Mesendoderm (in vitro differentiated cells): Measurements from ENCODE around the gene TFDP2.

Experiments used
- DNase-seq: peaks from one replicate; pipeline ENCODE4 v3.0.0; 2013
- H2AK5ac ChIP-seq: 2 replicates; pipeline ENCODE4 v1.6.1; 2013; ENCODE audit warnings: low read length, inconsistent platforms
- H2BK120ac ChIP-seq: 2 replicates; pipeline ENCODE4 v1.6.1; 2013; ENCODE audit warnings: low read depth, mild to moderate bottlenecking, low read length, moderate library complexity, mixed read lengths
- H2BK15ac ChIP-seq: replicated peaks from 2 replicates; pipeline ENCODE4 v1.6.1; 2013; ENCODE audit warnings: low read depth, mild to moderate bottlenecking, moderate library complexity
- H2BK5ac ChIP-seq: 2 replicates; pipeline ENCODE4 v1.6.1; 2013; ENCODE audit warnings: low read length, inconsistent platforms
- H3K18ac ChIP-seq: 2 replicates; pipeline ENCODE4 v1.6.1; 2013; ENCODE audit warnings: mild to moderate bottlenecking, low read length, mixed read lengths
- H3K23ac ChIP-seq: one replicate; pipeline ENCODE4 v1.6.1; 2013; ENCODE audit warnings: low read length
- H3K27ac ChIP-seq: 2 replicates; pipeline ENCODE4 v1.5.1; 2013; ENCODE audit warnings: low read depth, mild to moderate bottlenecking, inconsistent platforms, low read length, moderate library complexity
- H3K27me3 ChIP-seq: 2 replicates; pipeline ENCODE4 v1.6.1; 2013; ENCODE audit warnings: low read length, control low read depth, mild to moderate bottlenecking, inconsistent platforms; ENCODE audit not compliant: insufficient read depth, poor library complexity
- H3K36me3 ChIP-seq: 2 replicates; pipeline ENCODE4 v1.6.1; 2013; ENCODE audit warnings: low read length, inconsistent platforms; ENCODE audit not compliant: control insufficient read depth, insufficient read depth
- H3K4ac ChIP-seq: one replicate; pipeline ENCODE4 v1.6.1; 2013; ENCODE audit warnings: low read depth, mild to moderate bottlenecking, low read length, moderate library complexity
- H3K4me1 ChIP-seq: 2 replicates; pipeline ENCODE4 v1.6.1; 2013; ENCODE audit warnings: low read depth, low read length, inconsistent platforms; ENCODE audit not compliant: control insufficient read depth
- H3K4me2 ChIP-seq: 2 replicates; pipeline ENCODE4 v1.6.1; 2013; ENCODE audit warnings: low read length
- H3K4me3 ChIP-seq: 2 replicates; pipeline ENCODE4 v1.5.1; 2013; ENCODE audit warnings: mild to moderate bottlenecking, low read length
- H3K56ac ChIP-seq: one replicate; pipeline ENCODE4 v1.6.1; 2013; ENCODE audit warnings: low read length
- H3K79me1 ChIP-seq: 2 replicates; pipeline ENCODE4 v1.6.1; 2013; ENCODE audit warnings: low read length, inconsistent platforms
- H3K79me2 ChIP-seq: 2 replicates; pipeline ENCODE4 v1.6.1; 2013; ENCODE audit warnings: mild to moderate bottlenecking, low read length; ENCODE audit not compliant: control insufficient read depth, insufficient read depth
- H3K9ac ChIP-seq: 2 replicates; pipeline ENCODE4 v1.6.1; 2013; ENCODE audit warnings: low read length, inconsistent platforms
- H4K5ac ChIP-seq: one replicate; pipeline ENCODE4 v1.6.1; 2013; ENCODE audit warnings: low read length
- H4K8ac ChIP-seq: one replicate; pipeline ENCODE4 v1.6.1; 2013; ENCODE audit warnings: low read depth, mild to moderate bottlenecking, control low read depth, low read length, moderate library complexity
- WGBS: extraction: QIAGEN DNeasy Blood & Tissue Kit; methylation state at CpG from one replicate; pipeline ENCODE4 v1.1.7; 2013; ENCODE audit warnings: low lambda C conversion rate, missing lambda C conversion rate; ENCODE audit not compliant: insufficient coverage; ENCODE audit errors: extremely low coverage; 5-methylcytosine and 5-hydroxymethylcytosine counted together

The TFDP2 gene

GRCh38 chr3:142026333-142026732 lies 123.0 kb downstream of the TFDP2 start:
- H3K4ac ChIP-seq, result no peak overlapping the region
- H3K27ac ChIP-seq, result no peak overlapping the region
- no peak overlapping the region for H3K4me3 ChIP-seq
- H3K4me2 ChIP-seq, result no peak overlapping the region
- H3K23ac ChIP-seq, result no peak overlapping the region
- no peaks in the 10 kb centered on the region for H3K27me3 ChIP-seq
- no peak overlapping the region for H3K18ac ChIP-seq
- H2AK5ac ChIP-seq, result no peak overlapping the region
- no CpG with 5 or more reads among the region's 2 CpGs for WGBS
- H2BK120ac ChIP-seq, result no peak overlapping the region
- no peak overlapping the region for H3K9ac ChIP-seq
- no peak overlapping the region for H4K8ac ChIP-seq
- H3K56ac ChIP-seq, result no peak overlapping the region
- no peak overlapping the region for H2BK5ac ChIP-seq
- H3K4me1 ChIP-seq, result no peaks in the 10 kb centered on the region
- no peaks in the 10 kb centered on the region for H3K79me1 ChIP-seq
- no peak overlapping the region for H4K5ac ChIP-seq
- H3K36me3 ChIP-seq, result no peaks in the 10 kb centered on the region
- no peak overlapping the region for H2BK15ac ChIP-seq
- H3K79me2 ChIP-seq, result peaks cover 10% of the 10 kb centered on the region
- no peak for DNase-seq

GRCh38 chr3:142022381-142022780 lies 127.0 kb downstream of the TFDP2 start:
- H2BK5ac ChIP-seq, result no peak overlapping the region
- peaks cover 10% of the 10 kb centered on the region for H3K79me2 ChIP-seq
- H3K79me1 ChIP-seq, result no peaks in the 10 kb centered on the region
- no peak overlapping the region for H3K18ac ChIP-seq
- H3K27me3 ChIP-seq, result no peaks in the 10 kb centered on the region
- no peak overlapping the region for H2BK120ac ChIP-seq
- no peaks in the 10 kb centered on the region for H3K4me1 ChIP-seq
- no peak overlapping the region for H3K9ac ChIP-seq
- H2BK15ac ChIP-seq, result no peak overlapping the region
- H4K5ac ChIP-seq, result no peak overlapping the region
- no peak overlapping the region for H3K4me2 ChIP-seq
- H2AK5ac ChIP-seq, result no peak overlapping the region
- H4K8ac ChIP-seq, result no peak overlapping the region
- no peak overlapping the region for H3K23ac ChIP-seq
- no peak overlapping the region for H3K27ac ChIP-seq
- H3K4me3 ChIP-seq, result no peak overlapping the region
- no CpG with 5 or more reads among the region's 1 CpG for WGBS
- no peaks in the 10 kb centered on the region for H3K36me3 ChIP-seq
- peak; percentile 52 for DNase-seq
- no peak overlapping the region for H3K4ac ChIP-seq
- no peak overlapping the region for H3K56ac ChIP-seq

- Histone ChIP-seq H2BK120ac (no peak overlapping the region), H3K4me1 (no peaks in the 10 kb centered on the region), H3K23ac (no peak overlapping the region), H3K79me2 (peaks cover 6% of the 10 kb centered on the region), H3K27me3 (no peaks in the 10 kb centered on the region), H3K9ac (no peak overlapping the region), H2BK15ac (no peak overlapping the region), H3K36me3 (no peaks in the 10 kb centered on the region), H3K56ac (no peak overlapping the region), H3K18ac (no peak overlapping the region), H2AK5ac (no peak overlapping the region), H3K79me1 (peaks cover 1% of the 10 kb centered on the region), H3K4ac (no peak overlapping the region), H2BK5ac (no peak overlapping the region), H3K27ac (no peak overlapping the region), H3K4me3 (no peak overlapping the region), H4K8ac (no peak overlapping the region), H3K4me2 (no peak overlapping the region), H4K5ac (no peak overlapping the region)
- WGBS, result no CpG with 5 or more reads among the region's 2 CpGs
- DNase-seq, result no peak
Observed at GRCh38 chr3:142021127-142021526, 128.2 kb downstream of the TFDP2 start.

GRCh38 chr3:142019794-142020320 lies 129.5 kb downstream of the TFDP2 start:
- H2AK5ac ChIP-seq, result no peak overlapping the region
- no peak overlapping the region for H2BK5ac ChIP-seq

GRCh38 chr3:142013993-142014392 lies 135.4 kb downstream of the TFDP2 start:
- DNase-seq, result no peak
- no peak overlapping the region for H3K56ac ChIP-seq
- no peak overlapping the region for H2AK5ac ChIP-seq
- no peak overlapping the region for H3K4ac ChIP-seq
- H3K36me3 ChIP-seq, result no peaks in the 10 kb centered on the region
- H3K4me3 ChIP-seq, result no peak overlapping the region
- no peak overlapping the region for H3K27ac ChIP-seq
- H3K18ac ChIP-seq, result no peak overlapping the region
- H4K5ac ChIP-seq, result no peak overlapping the region
- no peak overlapping the region for H2BK15ac ChIP-seq
- no CpG with 5 or more reads among the region's 2 CpGs for WGBS
- H3K23ac ChIP-seq, result no peak overlapping the region
- H3K79me1 ChIP-seq, result peaks cover 1% of the 10 kb centered on the region
- H2BK120ac ChIP-seq, result no peak overlapping the region
- no peaks in the 10 kb centered on the region for H3K4me1 ChIP-seq
- no peak overlapping the region for H3K4me2 ChIP-seq
- H4K8ac ChIP-seq, result no peak overlapping the region
- H2BK5ac ChIP-seq, result no peak overlapping the region
- no peaks in the 10 kb centered on the region for H3K27me3 ChIP-seq
- H3K79me2 ChIP-seq, result peaks cover 2% of the 10 kb centered on the region
- H3K9ac ChIP-seq, result no peak overlapping the region

More at GRCh38 chr3:142019794-142020320, 129.5 kb downstream of the TFDP2 start:
- Histone ChIP-seq H3K18ac (no peak overlapping the region), H4K8ac (no peak overlapping the region), H3K36me3 (no peaks in the 10 kb centered on the region), H2BK120ac (no peak overlapping the region), H3K4me2 (no peak overlapping the region), H3K79me2 (peaks cover 6% of the 10 kb centered on the region), H3K9ac (no peak overlapping the region), H3K4me1 (no peaks in the 10 kb centered on the region), H3K23ac (no peak overlapping the region), H4K5ac (no peak overlapping the region), H2BK15ac (no peak overlapping the region), H3K27me3 (no peaks in the 10 kb centered on the region), H3K4me3 (no peak overlapping the region), H3K27ac (no peak overlapping the region), H3K4ac (no peak overlapping the region), H3K79me1 (peaks cover 1% of the 10 kb centered on the region), H3K56ac (no peak overlapping the region)
- DNase-seq, result no peak
- no CpG with 5 or more reads among the region's 2 CpGs for WGBS

- Histone ChIP-seq H2AK5ac (no peak overlapping the region), H3K23ac (no peak overlapping the region), H2BK120ac (no peak overlapping the region), H3K79me1 (peaks cover 1% of the 10 kb centered on the region), H4K8ac (no peak overlapping the region), H3K79me2 (peaks cover 2% of the 10 kb centered on the region), H3K9ac (no peak overlapping the region), H4K5ac (no peak overlapping the region), H2BK5ac (no peak overlapping the region), H3K4me3 (no peak overlapping the region), H2BK15ac (no peak overlapping the region), H3K27me3 (no peaks in the 10 kb centered on the region), H3K56ac (no peak overlapping the region), H3K18ac (no peak overlapping the region), H3K4me1 (no peaks in the 10 kb centered on the region), H3K4ac (no peak overlapping the region), H3K4me2 (no peak overlapping the region), H3K36me3 (no peaks in the 10 kb centered on the region), H3K27ac (no peak overlapping the region)
- DNase-seq, result no peak
- no CpG with 5 or more reads among the region's 2 CpGs for WGBS
Observed at GRCh38 chr3:142013326-142013980, 135.9 kb downstream of the TFDP2 start.
